ENCODE measurements around the gene IQGAP2. TPM values are rescaled to one million over a fixed set of nuclear protein-coding genes. Genes with fewer than 3 reads are reported as not detected.

The IQGAP2 gene
- polyA plus RNA-seq, 3 donors: 5.6 to 17.8 (median 7.0) TPM

- no peak overlapping the region for H3K27ac ChIP-seq (ENCODE audit: low read depth, low read length)
- 43 to 95% (median 92%) methylated on average over 1 of the region's 1 CpG for WGBS, 3 donors
Observed at GRCh38 chr5:76487821-76488220, 84.7 kb downstream of the IQGAP2 start.

- no peak overlapping the region for H3K27ac ChIP-seq (ENCODE audit: low read depth, low read length)
- 88 to 91% (median 90%) methylated on average over 6 of the region's 6 CpGs for WGBS, 3 donors
Observed at GRCh38 chr5:76488969-76489368, 85.9 kb downstream of the IQGAP2 start.

GRCh38 chr5:76489877-76490688, 87.0 kb downstream of the IQGAP2 start:
- 88 to 91% (median 89%) methylated on average over 7 of the region's 7 CpGs for WGBS, 3 donors
- H3K27ac ChIP-seq (ENCODE audit: low read depth, low read length): no peak overlapping the region

GRCh38 chr5:76490960-76491359, 87.9 kb downstream of the IQGAP2 start:
- H3K27ac ChIP-seq (ENCODE audit: low read depth, low read length): no peak overlapping the region

GRCh38 chr5:76492819-76493189, 89.7 kb downstream of the IQGAP2 start:
- 81 to 90% (median 81%) methylated on average over 6 of the region's 6 CpGs for WGBS, 3 donors
- no peak overlapping the region for H3K27ac ChIP-seq (ENCODE audit: low read depth, low read length)

- 72 to 93% (median 87%) methylated on average over 8 of the region's 8 CpGs for WGBS, 3 donors
- H3K27ac ChIP-seq (ENCODE audit: low read depth, low read length): no peak overlapping the region
Observed at GRCh38 chr5:76493190-76493837, 90.2 kb downstream of the IQGAP2 start.

- no peak overlapping the region for H3K27ac ChIP-seq (ENCODE audit: low read depth, low read length)
- 85 to 93% (median 93%) methylated on average over 4 of the region's 4 CpGs for WGBS, 3 donors
Observed at GRCh38 chr5:76494201-76494600, 91.1 kb downstream of the IQGAP2 start.

GRCh38 chr5:76495870-76496269, 92.8 kb downstream of the IQGAP2 start:
- WGBS, 3 donors: 78 to 91% (median 82%) methylated on average over 4 of the region's 4 CpGs
- no peak overlapping the region for H3K27ac ChIP-seq (ENCODE audit: low read depth, low read length)

- 52 to 81% (median 73%) methylated on average over 4 of the region's 4 CpGs for WGBS, 3 donors
- H3K27ac ChIP-seq (ENCODE audit: low read depth, low read length): no peak overlapping the region
Observed at GRCh38 chr5:76497065-76497460, 94.0 kb downstream of the IQGAP2 start.

GRCh38 chr5:76497986-76498717, 95.1 kb downstream of the IQGAP2 start:
- no peak overlapping the region for H3K27ac ChIP-seq (ENCODE audit: low read depth, low read length)
- 44 to 81% (median 78%) methylated on average over 4 of the region's 4 CpGs for WGBS, 3 donors

- H3K27ac ChIP-seq (ENCODE audit: low read depth, low read length): no peak overlapping the region
- WGBS, 3 donors: 90 to 92% (median 91%) methylated on average over 2 of the region's 2 CpGs
Observed at GRCh38 chr5:76499507-76500161, 96.5 kb downstream of the IQGAP2 start.

- 78 to 82% (median 79%) methylated on average over 5 of the region's 5 CpGs for WGBS, 3 donors
- no peak overlapping the region for H3K27ac ChIP-seq (ENCODE audit: low read depth, low read length)
Observed at GRCh38 chr5:76500633-76501393, 97.7 kb downstream of the IQGAP2 start.

- no peak overlapping the region for H3K27ac ChIP-seq (ENCODE audit: low read depth, low read length)
- 61 to 96% (median 89%) methylated on average over 4 of the region's 4 CpGs for WGBS, 3 donors
Observed at GRCh38 chr5:76503929-76504328, 100.8 kb downstream of the IQGAP2 start.

- WGBS, 3 donors: 74 to 78% (median 76%) methylated on average over 4 of the region's 4 CpGs
Observed at GRCh38 chr5:76504901-76505564, 101.9 kb downstream of the IQGAP2 start.

GRCh38 chr5:76513476-76513875, 110.4 kb downstream of the IQGAP2 start:
- 53 to 74% (median 61%) methylated on average over 1 of the region's 1 CpG for WGBS, 3 donors

More at GRCh38 chr5:76504901-76505564, 101.9 kb downstream of the IQGAP2 start:
- H3K27ac ChIP-seq (ENCODE audit: low read depth, low read length): no peak overlapping the region

GRCh38 chr5:76514292-76514691, 111.2 kb downstream of the IQGAP2 start:
- WGBS, 3 donors: 81 to 83% (median 82%) methylated on average over 4 of the region's 4 CpGs
- no peak overlapping the region for H3K27ac ChIP-seq (ENCODE audit: low read depth, low read length)

More at GRCh38 chr5:76513476-76513875, 110.4 kb downstream of the IQGAP2 start:
- no peak overlapping the region for H3K27ac ChIP-seq (ENCODE audit: low read depth, low read length)

- WGBS, 3 donors: 73 to 89% (median 88%) methylated on average over 2 of the region's 2 CpGs
Observed at GRCh38 chr5:76514713-76515112, 111.6 kb downstream of the IQGAP2 start.

More at GRCh38 chr5:76514713-76515112, 111.6 kb downstream of the IQGAP2 start:
- no peak overlapping the region for H3K27ac ChIP-seq (ENCODE audit: low read depth, low read length)
